ENCODE results near the gene MSLN.
"Not testable (repeated sequence)": the region's sequence is repeated elsewhere in the genome, so short reads cannot be mapped to it uniquely, and the experiment has no call there.

Gene MSLN

GRCh38 chr16:732332-732731, 28.2 kb upstream of the MSLN start:
- intact Hi-C loops (cut with DNase I) = no loop called here

GRCh38 chr16:732936-733335, 27.6 kb upstream of the MSLN start:
- DNase-seq = peak in 30 of 42 donors; percentile 33 to 90 (median 70)
- intact Hi-C loops (cut with DNase I) = no loop called here

More at GRCh38 chr16:732332-732731, 28.2 kb upstream of the MSLN start:
- DNase-seq = no peak

- DNase-seq = peak in 8 of 42 donors; percentile 9 to 55 (median 28)
Measured at GRCh38 chr16:733382-734207, 26.9 kb upstream of the MSLN start.

GRCh38 chr16:734208-734980, 26.1 kb upstream of the MSLN start:
- intact Hi-C loops (cut with DNase I) = no loop called here
- peak; percentile 59 to 95 (median 83) for DNase-seq

More at GRCh38 chr16:733382-734207, 26.9 kb upstream of the MSLN start:
- intact Hi-C loops (cut with DNase I) = no loop called here

GRCh38 chr16:734981-735881, 25.3 kb upstream of the MSLN start:
- intact Hi-C loops (cut with DNase I) = no loop called here
- peak in 1 of 42 donors; percentile 14 for DNase-seq

- intact Hi-C loops (cut with DNase I) = no loop called here
- DNase-seq = peak in 20 of 42 donors; percentile 39 to 80 (median 62)
Measured at GRCh38 chr16:735982-736453, 24.5 kb upstream of the MSLN start.

- intact Hi-C loops (cut with DNase I) = no loop called here
- DNase-seq = no peak
Measured at GRCh38 chr16:736936-737481, 23.5 kb upstream of the MSLN start.

GRCh38 chr16:739560-740458, 20.7 kb upstream of the MSLN start:
- intact Hi-C loops (cut with DNase I) = loop anchor here (2.0 kb wide), 1 partner anchor 19 kb away; the partner anchor contains the start of gene ANTKMT
- DNase-seq = peak in 1 of 42 donors; percentile 14

GRCh38 chr16:740459-740763, 20.1 kb upstream of the MSLN start:
- DNase-seq = no peak
- intact Hi-C loops (cut with DNase I) = loop anchor here (2.0 kb wide), 1 partner anchor 20 kb away; the partner anchor contains the start of gene ANTKMT

GRCh38 chr16:740764-741505, 19.6 kb upstream of the MSLN start, which contains the start of gene CIAO3:
CIAO3 (minus strand) TSS chr16:740997; CDS start chr16:740985, 12 bp downstream.
- intact Hi-C loops (cut with DNase I) = loop anchor here (2.0 kb wide), 1 partner anchor 20 kb away; the partner anchor contains the start of gene ANTKMT
- DNase-seq = peak; percentile 65 to 95 (median 88)

- intact Hi-C loops (cut with DNase I) = loop anchor here (2.0 kb wide), 1 partner anchor 21 kb away; the partner anchor contains the start of gene ANTKMT
- peak in 1 of 42 donors; percentile 2 for DNase-seq
Measured at GRCh38 chr16:741986-742629, 18.4 kb upstream of the MSLN start.

- DNase-seq; intact Hi-C loops (cut with DNase I): not testable (repeated sequence)
Measured at GRCh38 chr16:742894-743293, 17.6 kb upstream of the MSLN start.

GRCh38 chr16:743794-744500, 16.6 kb upstream of the MSLN start:
- DNase-seq = no peak
- intact Hi-C loops (cut with DNase I) = no loop called here

- DNase-seq = no peak
- intact Hi-C loops (cut with DNase I) = no loop called here
Measured at GRCh38 chr16:745739-746138, 14.8 kb upstream of the MSLN start.

- intact Hi-C loops (cut with DNase I) = no loop called here
- DNase-seq = no peak
Measured at GRCh38 chr16:746637-747036, 13.9 kb upstream of the MSLN start.
